Keratinocyte (primary cell): Measurements from ENCODE around the gene UBXN2A. TPM values are rescaled to one million over a fixed set of nuclear protein-coding genes. Genes with fewer than 3 reads are reported as not detected.

Source experiments
- DNase-seq: peaks from one replicate; pipeline ENCODE4 v3.0.0-alpha.2; 2011; ENCODE audit warnings: low read depth, missing footprints, low spot score
- FAIRE-seq: peaks from 2 replicates; lab custom pipeline; 2011; peaks lifted over from hg19 to GRCh38; lab: Jason Lieb, UNC
- H2AFZ ChIP-seq: 2 replicates; pipeline ENCODE4 v1.6.0; 2012; ENCODE audit warnings: low read length, control low read depth, inconsistent platforms; ENCODE audit not compliant: control insufficient read depth
- H3K27ac ChIP-seq: 2 replicates; pipeline ENCODE4 v1.5.1; 2011; ENCODE audit warnings: low read length; ENCODE audit not compliant: control insufficient read depth, insufficient read depth
- H3K27me3 ChIP-seq: 3 replicates; pipeline ENCODE4 v1.6.0; 2011; ENCODE audit warnings: low read length; ENCODE audit not compliant: control insufficient read depth, insufficient read depth; ENCODE audit errors: extremely low read depth
- H3K36me3 ChIP-seq, 2 experiments: 2 replicates in 1 of 2; 3 replicates in 1 of 2; pipeline ENCODE4 v1.5.1; 2011; ENCODE audit warnings: low read length in 2 of 2, mild to moderate bottlenecking in 1 of 2; ENCODE audit not compliant: control insufficient read depth in 2 of 2, insufficient read depth in 2 of 2; ENCODE audit errors: extremely low read depth in 1 of 2
- H3K4me1 ChIP-seq: 3 replicates; pipeline ENCODE4 v1.5.1; 2011; ENCODE audit warnings: low read length; ENCODE audit not compliant: control insufficient read depth, insufficient read depth; ENCODE audit errors: extremely low read depth
- H3K4me2 ChIP-seq: 3 replicates; pipeline ENCODE4 v1.6.0; 2011; ENCODE audit warnings: low read depth, low read length; ENCODE audit not compliant: control insufficient read depth, insufficient read depth; ENCODE audit errors: extremely low read depth
- H3K4me3 ChIP-seq, 3 experiments: fragments of 200-600 bp in 1 of 3; sonication (generic) in 1 of 3; 2 replicates in 2 of 3; 3 replicates in 1 of 3; pipeline ENCODE4 v1.5.1; 2011 to 2016; ENCODE audit warnings: low read length in 3 of 3, mild to moderate bottlenecking in 3 of 3, control low read depth in 2 of 3, inconsistent platforms in 1 of 3, low read depth in 1 of 3, mixed read lengths in 1 of 3, mixed run types in 1 of 3, moderate library complexity in 1 of 3; ENCODE audit not compliant: control insufficient read depth in 2 of 3, insufficient read depth in 2 of 3; ENCODE audit errors: extremely low read depth in 1 of 3
- H3K79me2 ChIP-seq: 2 replicates; pipeline ENCODE4 v1.6.0; 2012; ENCODE audit warnings: low read length; ENCODE audit not compliant: control insufficient read depth, insufficient read depth
- H3K9ac ChIP-seq: 3 replicates; pipeline ENCODE4 v1.6.0; 2011; ENCODE audit warnings: low read length; ENCODE audit not compliant: control insufficient read depth, insufficient read depth; ENCODE audit errors: extremely low read depth
- H3K9me1 ChIP-seq: 3 replicates; pipeline ENCODE4 v1.6.0; 2011; ENCODE audit warnings: low read length; ENCODE audit not compliant: control insufficient read depth, insufficient read depth; ENCODE audit errors: extremely low read depth
- H3K9me3 ChIP-seq: 2 replicates; pipeline ENCODE4 v1.5.1; 2012; ENCODE audit warnings: low read depth, low read length; ENCODE audit not compliant: control insufficient read depth
- H4K20me1 ChIP-seq: 3 replicates; pipeline ENCODE4 v1.6.0; 2011; ENCODE audit warnings: low read length; ENCODE audit not compliant: control insufficient read depth, insufficient read depth; ENCODE audit errors: extremely low read depth
- CTCF ChIP-seq, 3 experiments: IDR thresholded peaks in 1 of 3; conservative IDR thresholded peaks in 1 of 3; optimal IDR thresholded peaks in 1 of 3; 2 replicates in 2 of 3; 3 replicates in 1 of 3; pipeline versions ENCODE3 to v1.5.1; 2011; ENCODE audit warnings: low read length in 3 of 3, mild to moderate bottlenecking in 3 of 3, moderate library complexity in 2 of 3, control low read depth in 1 of 3, inconsistent platforms in 1 of 3; ENCODE audit not compliant: insufficient read depth in 2 of 3; ENCODE audit errors: extremely low read depth in 1 of 3
- EZH2 ChIP-seq: IDR thresholded peaks from one replicate; pipeline ENCODE4 v1.6.1; 2012; ENCODE audit warnings: inconsistent platforms, mild to moderate bottlenecking, low read length, moderate library complexity
- dilution Hi-C: fragments of 300-500 bp; cut with MboI; formaldehyde crosslinking; loops from one replicate; pipeline ENCODE4 v1.7.0; 2020; ENCODE audit warnings: low sequenced_read_pairs; ENCODE audit not compliant: extremely low pct_ligation_motif_present
- polyA plus RNA-seq, 5 experiments: library from polyadenylated mRNA; depleted of rRNA in 3 of 5; stranded (reverse) in 3 of 5; stranded (forward) in 1 of 5; unstranded in 1 of 5; fragments of >200 nt; gene quantifications; 1 replicate in 1 of 5; 2 replicates in 3 of 5; 3 replicates in 1 of 5; pipeline versions ENCODE4 v1.2.1 to v1.2.3, GENCODE V29; 2011 to 2012; ENCODE audit warnings: missing spikeins in 2 of 5, low read depth in 1 of 5, low replicate concordance in 1 of 5

UBXN2A gene
- polyA plus RNA-seq, 1 donor (not counting 4 experiments of a cell fraction or from before 2014, with no cell fraction given), result 11.7 TPM

GRCh38 chr2:24046930-24047702 lies 106.9 kb downstream of the UBXN2A start, which contains the start of gene WDCP:
TSS of gene WDCP (minus strand) at chr2:24047391. CDS start at chr2:24039494, 7,897 bp downstream.
- H3K4me1 ChIP-seq, result peaks cover 10% of the 10 kb centered on the region
- no peaks in the 10 kb centered on the region for H3K9me3 ChIP-seq
- H3K4me2 ChIP-seq, result peak within 1 kb of the TSS; percentile 71
- H3K9me1 ChIP-seq, result no peaks in the 10 kb centered on the region
- TF ChIP-seq CTCF (optimal IDR thresholded peaks at IDR 0.05 in 1 of 3, IDR thresholded peaks at IDR 0.05 in 1 of 3, conservative IDR thresholded peaks at IDR 0.05 in 1 of 3; ENCODE audit: extremely low read depth in 1 of 3, insufficient read depth in 2 of 3, low read length in 3 of 3), result no peak
- TF ChIP-seq EZH2, result no peak
- H4K20me1 ChIP-seq, result no peaks in the 10 kb centered on the region
- FAIRE-seq (peak; percentile 82), DNase-seq (peak; percentile 82)
- peak within 1 kb of the TSS; percentile 19 for H3K27ac ChIP-seq
- H3K27me3 ChIP-seq, result no peaks in the 10 kb centered on the region
- peak within 1 kb of the TSS; percentile 92 for H2AFZ ChIP-seq
- H3K9ac ChIP-seq, result peak within 1 kb of the TSS; percentile 74
- no peaks in the 10 kb centered on the region for H3K36me3 ChIP-seq
- H3K4me3 ChIP-seq, result peak within 1 kb of the TSS; percentile 87 to 90 (median 89)
- dilution Hi-C loops, result no loop called here
- H3K79me2 ChIP-seq, result peaks cover 10% of the 10 kb centered on the region

GRCh38 chr2:24047703-24048033 lies 107.4 kb downstream of the UBXN2A start:
- dilution Hi-C loops, result no loop called here
- Histone ChIP-seq H3K4me3 (peak overlapping the region in 2 of 3 experiments; percentile 35 to 87), H3K36me3 (no peaks in the 10 kb centered on the region), H3K9me1 (no peaks in the 10 kb centered on the region), H2AFZ (peak overlapping the region; percentile 83), H3K27ac (no peak overlapping the region), H3K4me2 (peak overlapping the region; percentile 67), H3K27me3 (no peaks in the 10 kb centered on the region), H4K20me1 (no peaks in the 10 kb centered on the region), H3K9ac (peak overlapping the region; percentile 28), H3K79me2 (peaks cover 10% of the 10 kb centered on the region), H3K4me1 (peaks cover 10% of the 10 kb centered on the region), H3K9me3 (no peaks in the 10 kb centered on the region)
- no peak for DNase-seq
- TF ChIP-seq CTCF (optimal IDR thresholded peaks at IDR 0.05 in 1 of 3, IDR thresholded peaks at IDR 0.05 in 1 of 3, conservative IDR thresholded peaks at IDR 0.05 in 1 of 3; ENCODE audit: extremely low read depth in 1 of 3, insufficient read depth in 2 of 3, low read length in 3 of 3) (no peak), EZH2 (no peak)
- no peak for FAIRE-seq
